KMS-11 (cell line): Measurements from ENCODE around the gene PDE1C.

Source experiments
- H2AFZ ChIP-seq: fragments of 200-600 bp; sonication (generic); 2 replicates; pipeline ENCODE4 v1.6.1; 2016; ENCODE audit warnings: antibody characterized with exemption, mixed run types, low read depth
- H3K27ac ChIP-seq: fragments of 200-600 bp; sonication (generic); 2 replicates; pipeline ENCODE4 v1.6.1; 2016; ENCODE audit warnings: mild to moderate bottlenecking, mixed run types
- H3K27me3 ChIP-seq: fragments of 200-600 bp; sonication (generic); 2 replicates; pipeline ENCODE4 v1.6.1; 2017; ENCODE audit warnings: mild to moderate bottlenecking, low read depth, mixed run types, moderate library complexity; ENCODE audit not compliant: insufficient read depth
- H3K36me3 ChIP-seq: fragments of 200-600 bp; sonication (generic); 2 replicates; pipeline ENCODE4 v1.6.1; 2017; ENCODE audit warnings: mild to moderate bottlenecking, mixed run types; ENCODE audit not compliant: insufficient read depth
- H3K4me1 ChIP-seq: fragments of 200-600 bp; sonication (generic); 2 replicates; pipeline ENCODE4 v1.6.1; 2016; ENCODE audit warnings: mild to moderate bottlenecking, low read depth, mixed run types; ENCODE audit not compliant: poor library complexity, severe bottlenecking
- H3K4me2 ChIP-seq: fragments of 200-600 bp; sonication (generic); 2 replicates; pipeline ENCODE4 v1.7.0; 2016; ENCODE audit warnings: mild to moderate bottlenecking, mixed run types
- H3K4me3 ChIP-seq: fragments of 200-600 bp; sonication (generic); IDR thresholded peaks from 2 replicates; pipeline ENCODE4 v1.6.1; 2017; ENCODE audit warnings: low read depth, low read length, mixed read lengths; ENCODE audit not compliant: insufficient read depth
- H3K79me2 ChIP-seq: fragments of 200-600 bp; sonication (generic); 2 replicates; pipeline ENCODE4 v1.6.1; 2016; ENCODE audit warnings: low read depth, mixed run types; ENCODE audit not compliant: insufficient read depth
- H3K9ac ChIP-seq: fragments of 200-600 bp; sonication (generic); 2 replicates; pipeline ENCODE4 v1.6.1; 2016; ENCODE audit warnings: mild to moderate bottlenecking, mixed run types
- H4K20me1 ChIP-seq: fragments of 200-600 bp; sonication (generic); 2 replicates; pipeline ENCODE4 v1.6.1; 2016; ENCODE audit warnings: mild to moderate bottlenecking, mixed run types; ENCODE audit not compliant: insufficient read depth
- CTCF ChIP-seq: fragments of 200-600 bp; sonication (generic); conservative IDR thresholded peaks from 2 replicates; pipeline ENCODE4 v1.6.1; 2017; ENCODE audit warnings: low read depth, mild to moderate bottlenecking, antibody characterized with exemption, low read length, moderate library complexity, mixed read lengths

PDE1C gene

GRCh38 chr7:31917256-31917655 lies 153.0 kb downstream of the PDE1C start:
- Histone ChIP-seq H3K36me3 (no peaks in the 10 kb centered on the region), H3K27ac (no peak overlapping the region), H3K79me2 (no peaks in the 10 kb centered on the region), H4K20me1 (no peaks in the 10 kb centered on the region), H3K4me2 (no peak overlapping the region), H3K27me3 (no peaks in the 10 kb centered on the region), H3K4me3 (no peak overlapping the region), H3K9ac (no peak overlapping the region), H3K4me1 (no peaks in the 10 kb centered on the region), H2AFZ (no peak overlapping the region)
- no peak for TF ChIP-seq CTCF

- Histone ChIP-seq H3K9ac (no peak overlapping the region), H4K20me1 (no peaks in the 10 kb centered on the region), H3K27me3 (no peaks in the 10 kb centered on the region), H3K36me3 (no peaks in the 10 kb centered on the region), H3K79me2 (no peaks in the 10 kb centered on the region), H3K4me3 (no peak overlapping the region), H3K4me1 (no peaks in the 10 kb centered on the region), H3K27ac (no peak overlapping the region), H2AFZ (no peak overlapping the region), H3K4me2 (no peak overlapping the region)
- TF ChIP-seq CTCF = no peak
Observed at GRCh38 chr7:31910191-31910590, 160.0 kb downstream of the PDE1C start.

GRCh38 chr7:31906479-31907171 lies 163.6 kb downstream of the PDE1C start:
- Histone ChIP-seq H3K36me3 (no peaks in the 10 kb centered on the region), H3K27ac (no peak overlapping the region), H4K20me1 (no peaks in the 10 kb centered on the region), H3K27me3 (no peaks in the 10 kb centered on the region), H3K4me3 (no peak overlapping the region), H3K79me2 (no peaks in the 10 kb centered on the region), H3K4me1 (no peaks in the 10 kb centered on the region), H3K4me2 (no peak overlapping the region), H2AFZ (no peak overlapping the region), H3K9ac (no peak overlapping the region)
- TF ChIP-seq CTCF = no peak

DNA sequence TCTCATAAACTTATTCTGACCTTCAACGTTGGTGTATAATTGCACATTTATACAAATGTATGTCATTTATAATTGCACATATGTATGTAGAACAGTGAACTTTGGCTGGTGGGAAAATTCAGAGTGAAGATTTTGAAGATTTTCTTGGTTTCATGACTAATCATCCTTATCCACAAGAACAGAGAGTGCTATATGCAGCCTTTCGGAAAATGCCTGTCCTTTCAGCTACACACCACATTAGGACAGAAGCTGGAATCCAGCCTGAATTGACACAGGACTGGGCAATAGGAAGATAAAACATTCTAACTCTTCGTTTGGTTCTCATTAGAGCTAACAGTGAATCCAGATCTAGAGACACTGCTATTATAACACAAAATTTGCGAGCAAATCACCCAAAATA lies 166.2 kb downstream of the PDE1C start:
- H3K36me3 ChIP-seq = no peaks in the 10 kb centered on the region
- H3K27ac ChIP-seq = no peak overlapping the region
- TF ChIP-seq CTCF = no peak
- H2AFZ ChIP-seq = no peak overlapping the region
- H4K20me1 ChIP-seq = no peaks in the 10 kb centered on the region
- H3K9ac ChIP-seq = no peak overlapping the region
- H3K27me3 ChIP-seq = no peaks in the 10 kb centered on the region
- H3K4me3 ChIP-seq = no peak overlapping the region
- H3K4me2 ChIP-seq = no peak overlapping the region
- H3K4me1 ChIP-seq = no peaks in the 10 kb centered on the region
- no peaks in the 10 kb centered on the region for H3K79me2 ChIP-seq
